Transverse colon (tissue), 4 donors: ENCODE results near the gene GABPB1. TPM values are rescaled to one million over a fixed set of nuclear protein-coding genes. Genes with fewer than 3 reads are reported as not detected.

Experiments
- DNase-seq: peaks from one replicate; pipeline ENCODE4 v3.0.0-alpha.2; 2019
- H3K27ac ChIP-seq, 4 donors: fragments of 200-600 bp; sonication (generic); 2 replicates each; pipeline ENCODE4 v1.5.1; 2016 to 2018; ENCODE audit warnings: inconsistent platforms in 4 of 4
- H3K27me3 ChIP-seq: fragments of 200-600 bp; sonication (generic); 2 replicates; pipeline ENCODE4 v1.5.1; 2017; ENCODE audit warnings: inconsistent platforms
- H3K36me3 ChIP-seq, 4 donors: fragments of 200-600 bp; sonication (generic); 2 replicates each; pipeline ENCODE4 v1.5.1; 2017 to 2019; ENCODE audit warnings: inconsistent platforms in 4 of 4
- H3K4me1 ChIP-seq, 4 donors: fragments of 200-600 bp; sonication (generic); 2 replicates each; pipeline ENCODE4 v1.5.1; 2017 to 2020; ENCODE audit warnings: inconsistent platforms in 4 of 4
- H3K4me3 ChIP-seq, 4 donors: fragments of 200-600 bp; sonication (generic); 1 replicate in 1 of 4; 2 replicates in 3 of 4; pipeline versions ENCODE4 v1.5.1 to v1.6.1; 2017 to 2019; ENCODE audit warnings: inconsistent platforms in 4 of 4
- H3K9me3 ChIP-seq, 2 donors: fragments of 200-600 bp; sonication (generic); 2 replicates each; pipeline ENCODE4 v1.5.1; 2017 to 2019; ENCODE audit warnings: inconsistent platforms in 2 of 2
- EP300 ChIP-seq: sonication (generic); formaldehyde crosslinking; IDR thresholded peaks from one replicate; pipeline ENCODE4 v1.6.1; 2017; ENCODE audit warnings: antibody characterized with exemption, low read depth
- POLR2A ChIP-seq: fragments of 450-650 bp; IDR thresholded peaks from one replicate; pipeline ENCODE4 v1.6.1; 2016; ENCODE audit warnings: antibody characterized with exemption, mild to moderate bottlenecking, moderate library complexity
- POLR2AphosphoS5 ChIP-seq, 3 donors: sonication (generic); formaldehyde crosslinking; IDR thresholded peaks; one replicate each; pipeline ENCODE4 v1.6.1; 2016; ENCODE audit warnings: antibody characterized with exemption in 3 of 3
- WGBS, 2 donors: methylation state at CpG; one replicate each; pipeline ENCODE4 v1.1.5; 2018; ENCODE audit warnings: low coverage in 1 of 2; 5-methylcytosine and 5-hydroxymethylcytosine counted together
- in situ Hi-C, 4 donors: fragments of 200-750 bp; cut with MboI; loops; one replicate each; pipeline versions ENCODE4 v1.15.0 to v1.15.1; 2017; ENCODE audit warnings: low sequenced_read_pairs in 3 of 4, low pct_ligation_motif_present in 1 of 4, low pct_unique_long_range_greater_than_20kb in 1 of 4
- intact Hi-C: fragments of 100-400 bp; cut with DNase I; formaldehyde crosslinking; loops from one replicate; pipeline ENCODE4 v1.15.1; 2023; ENCODE audit warnings: low total_unique reads
- total RNA-seq, 4 donors: library from RNA; depleted of rRNA; stranded (reverse); fragments of >200 nt; gene quantifications; one replicate each; pipeline ENCODE4 v1.1.0, GENCODE V29; 2016
- TF ChIP-seq, protein P1 (sequence below), 5 experiments: fragments of 200-600 bp in 3 of 5; fragments of 450-650 bp in 2 of 5; sonication (generic) in 3 of 5; IDR thresholded peaks; 1 replicate in 2 of 5; 2 replicates in 3 of 5; pipeline ENCODE4 v1.5.1; 2016 to 2017; ENCODE audit warnings: antibody characterized with exemption in 5 of 5, inconsistent platforms in 3 of 5, mild to moderate bottlenecking in 2 of 5, moderate library complexity in 1 of 5

Gene GABPB1
- total RNA-seq, 4 donors from 2014 or later, result 2.2 to 21.4 (median 13.1) TPM

DNA sequence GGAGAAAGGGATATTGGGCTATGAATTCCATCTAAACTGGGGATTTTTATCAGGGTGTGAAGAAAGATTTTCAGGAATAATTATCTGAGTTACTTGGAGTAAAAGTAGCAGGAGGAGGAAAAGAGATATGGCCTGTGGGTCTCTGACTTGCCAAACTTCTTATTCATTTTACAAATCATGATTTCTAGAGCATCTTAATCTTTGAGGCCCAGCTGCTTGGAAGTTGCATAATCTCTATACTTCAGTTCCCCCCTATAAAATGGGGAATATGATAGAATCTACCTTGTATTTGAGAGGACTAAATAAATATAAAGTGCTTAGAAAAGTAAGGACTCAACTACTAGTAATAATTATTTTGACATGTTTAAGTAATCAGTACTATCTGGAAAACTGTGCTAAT is 11.0 kb upstream of the GABPB1 start:
- Histone ChIP-seq H3K4me3 (no peak overlapping the region), H3K27ac (no peak overlapping the region), H3K36me3 (no peaks in the 10 kb centered on the region), H3K9me3 (no peaks in the 10 kb centered on the region), H3K27me3 (no peaks in the 10 kb centered on the region), H3K4me1 (no peaks in the 10 kb centered on the region)
- DNase-seq, result no peak
- in situ Hi-C loops (no loop called here), intact Hi-C loops (no loop called here)
- TF ChIP-seq POLR2AphosphoS5 (IDR thresholded peaks at IDR 0.05), result no peak

DNA sequence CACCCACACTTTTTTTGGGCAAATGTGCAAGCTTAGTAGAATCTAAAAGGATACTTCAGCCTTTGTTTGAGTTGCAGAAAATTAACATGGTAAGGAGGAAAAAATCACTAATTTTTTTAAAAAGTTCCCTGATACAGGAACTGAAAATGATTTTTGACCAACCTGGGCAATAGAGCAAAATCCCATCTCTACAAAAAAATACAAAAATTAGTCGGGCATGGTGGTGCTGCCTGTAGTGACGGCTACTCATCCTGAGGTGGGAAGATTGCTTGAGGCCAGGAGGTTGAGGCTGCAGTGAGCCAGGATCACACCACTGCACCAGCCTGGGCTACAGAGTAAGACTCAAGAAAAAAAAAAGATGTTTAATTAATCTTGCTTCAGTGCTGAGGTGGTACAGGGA is 10.6 kb upstream of the GABPB1 start:
- TF ChIP-seq POLR2A, result no peak
- TF ChIP-seq EP300, result no peak
- TF ChIP-seq, protein P1, sequence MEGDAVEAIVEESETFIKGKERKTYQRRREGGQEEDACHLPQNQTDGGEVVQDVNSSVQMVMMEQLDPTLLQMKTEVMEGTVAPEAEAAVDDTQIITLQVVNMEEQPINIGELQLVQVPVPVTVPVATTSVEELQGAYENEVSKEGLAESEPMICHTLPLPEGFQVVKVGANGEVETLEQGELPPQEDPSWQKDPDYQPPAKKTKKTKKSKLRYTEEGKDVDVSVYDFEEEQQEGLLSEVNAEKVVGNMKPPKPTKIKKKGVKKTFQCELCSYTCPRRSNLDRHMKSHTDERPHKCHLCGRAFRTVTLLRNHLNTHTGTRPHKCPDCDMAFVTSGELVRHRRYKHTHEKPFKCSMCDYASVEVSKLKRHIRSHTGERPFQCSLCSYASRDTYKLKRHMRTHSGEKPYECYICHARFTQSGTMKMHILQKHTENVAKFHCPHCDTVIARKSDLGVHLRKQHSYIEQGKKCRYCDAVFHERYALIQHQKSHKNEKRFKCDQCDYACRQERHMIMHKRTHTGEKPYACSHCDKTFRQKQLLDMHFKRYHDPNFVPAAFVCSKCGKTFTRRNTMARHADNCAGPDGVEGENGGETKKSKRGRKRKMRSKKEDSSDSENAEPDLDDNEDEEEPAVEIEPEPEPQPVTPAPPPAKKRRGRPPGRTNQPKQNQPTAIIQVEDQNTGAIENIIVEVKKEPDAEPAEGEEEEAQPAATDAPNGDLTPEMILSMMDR (IDR thresholded peaks at IDR 0.05), result no peak
- no peak for TF ChIP-seq POLR2AphosphoS5 (IDR thresholded peaks at IDR 0.05)
- no peaks in the 10 kb centered on the region for H3K4me1 ChIP-seq
- H3K4me3 ChIP-seq, result no peak overlapping the region
- H3K9me3 ChIP-seq, result no peaks in the 10 kb centered on the region
- no peaks in the 10 kb centered on the region for H3K27me3 ChIP-seq
- in situ Hi-C loops (no loop called here), intact Hi-C loops (no loop called here)
- H3K27ac ChIP-seq, result no peak overlapping the region
- H3K36me3 ChIP-seq, result no peaks in the 10 kb centered on the region
- DNase-seq, result no peak
- WGBS, 2 donors, result 87% methylated on average over 2 of the region's 2 CpGs; no CpG with 5 or more reads in 1 of the 2 donors

DNA sequence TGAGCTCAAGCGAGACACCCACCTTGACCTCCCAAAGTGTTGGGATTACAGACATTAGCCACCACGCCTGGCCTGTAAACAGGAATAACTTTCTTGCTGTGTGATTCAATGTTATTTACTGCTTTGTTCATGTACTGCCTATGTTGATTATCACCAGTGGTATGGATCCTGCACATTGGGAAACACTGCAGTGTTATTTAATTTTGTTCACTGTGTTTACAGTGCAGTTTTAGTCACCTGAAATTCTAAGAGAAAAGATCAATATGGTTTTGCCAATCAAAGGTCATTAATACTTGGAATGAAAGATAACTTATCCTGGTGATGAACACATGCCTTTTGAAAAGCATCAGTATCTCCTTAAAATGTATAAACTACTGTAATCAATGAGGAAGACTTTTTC is 8.6 kb upstream of the GABPB1 start:
- WGBS, 2 donors, result 83 to 93% methylated on average over 1 to 2 of the region's 2 CpGs
- Histone ChIP-seq H3K27ac (no peak overlapping the region), H3K36me3 (no peaks in the 10 kb centered on the region), H3K4me3 (no peak overlapping the region), H3K4me1 (no peaks in the 10 kb centered on the region), H3K27me3 (no peaks in the 10 kb centered on the region), H3K9me3 (no peaks in the 10 kb centered on the region)
- intact Hi-C loops (no loop called here), in situ Hi-C loops (no loop called here)
- no peak for DNase-seq
- TF ChIP-seq EP300, result no peak
- TF ChIP-seq, protein P1 (IDR thresholded peaks at IDR 0.05), result no peak
- no peak for TF ChIP-seq POLR2AphosphoS5 (IDR thresholded peaks at IDR 0.05)
- no peak for TF ChIP-seq POLR2A

DNA sequence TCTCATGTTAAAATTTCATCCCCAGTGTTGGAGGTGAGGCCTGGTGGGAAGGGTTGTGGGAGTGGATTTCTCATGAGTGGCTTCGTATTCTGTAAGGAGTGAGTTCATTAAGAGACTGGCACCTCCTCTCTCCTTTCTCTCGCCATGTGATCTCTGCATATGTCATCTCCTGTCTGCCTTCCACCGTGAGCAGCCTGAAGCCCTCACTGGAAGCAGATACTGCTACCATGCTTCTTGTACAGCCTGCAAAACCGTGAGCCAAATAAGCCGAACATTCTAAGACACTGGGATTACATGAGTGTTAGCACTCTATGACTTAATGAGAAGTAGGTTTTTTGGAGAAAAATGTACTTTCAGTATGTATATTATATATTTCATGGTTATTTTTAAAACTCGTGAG is 6.8 kb upstream of the GABPB1 start:
- intact Hi-C loops, result no loop called here
- Histone ChIP-seq H3K27ac (no peak overlapping the region), H3K4me3 (no peak overlapping the region), H3K36me3 (no peaks in the 10 kb centered on the region), H3K9me3 (no peaks in the 10 kb centered on the region), H3K27me3 (no peaks in the 10 kb centered on the region), H3K4me1 (peaks cover 0 to 8% (median 2%) of the 10 kb centered on the region in 4 donors)
- in situ Hi-C loops, result no loop called here
- DNase-seq, result no peak
- TF ChIP-seq EP300 (no peak), POLR2A (no peak), POLR2AphosphoS5 (IDR thresholded peaks at IDR 0.05) (no peak)
- TF ChIP-seq, protein P1 (IDR thresholded peaks at IDR 0.05), result no peak
- 87 to 89% methylated on average over 1 to 6 of the region's 6 CpGs for WGBS, 2 donors

DNA sequence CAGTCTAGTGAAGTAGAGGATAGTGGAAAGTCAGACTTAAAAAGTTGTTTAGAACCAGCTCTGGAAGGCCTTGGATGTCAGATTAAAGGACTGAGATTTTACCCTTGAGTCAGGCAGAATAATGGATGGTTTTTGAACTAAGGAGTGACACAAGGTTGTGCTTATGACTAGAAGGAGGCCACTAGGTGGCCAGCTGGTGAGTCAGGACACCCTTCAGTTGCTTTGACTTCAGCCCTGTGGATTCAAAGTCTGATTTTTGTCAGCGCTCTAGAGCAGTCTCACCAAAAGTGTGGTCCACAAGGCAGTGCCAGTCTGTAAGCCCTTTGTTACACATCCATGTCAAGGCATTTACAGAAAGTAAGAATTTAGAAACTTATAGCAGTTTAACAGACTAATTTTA is 3.8 kb upstream of the GABPB1 start:
- H3K27ac ChIP-seq, result no peak overlapping the region
- no peaks in the 10 kb centered on the region for H3K27me3 ChIP-seq
- in situ Hi-C loops (no loop called here), intact Hi-C loops (no loop called here)
- no peaks in the 10 kb centered on the region for H3K9me3 ChIP-seq
- no peaks in the 10 kb centered on the region for H3K36me3 ChIP-seq
- H3K4me1 ChIP-seq, result peaks cover 8 to 19% (median 14%) of the 10 kb centered on the region in 4 donors
- TF ChIP-seq, protein P1 (IDR thresholded peaks at IDR 0.05), result peak in 3 of 5 experiments; percentile 22 to 37 (median 31)
- TF ChIP-seq POLR2A, result no peak
- no peak overlapping the region for H3K4me3 ChIP-seq
- WGBS, 2 donors, result 33 to 74% methylated on average over 1 of the region's 1 CpG
- DNase-seq, result peak; percentile 16
